Stimulated activated naive B cell treated with anti-CD40 and anti-IgM and Interleukin-4, amounts not matched to agents 10 μg/mL and 1 μg/mL and 100 μg/mL, for 72 hours (primary cell): Measurements from ENCODE around the gene RAPSN.
"Not testable (repeated sequence)": the region's sequence is repeated elsewhere in the genome, so short reads cannot be mapped to it uniquely, and the experiment has no call there.

Experiments used
- ATAC-seq, 2 donors: fragments of 150-1000 bp; cut with Tn5 transposase; replicated peaks; 2 replicates each; pipeline ENCODE4 v1.10.0; 2021; ENCODE audit warnings: moderate library complexity in 1 of 2
- DNase-seq: peaks from one replicate; pipeline ENCODE4 v3.0.0; 2021
- H3K27ac Mint-ChIP-seq: one replicate; pipeline ENCODE4 v1.8.0; 2022; ENCODE audit warnings: mild to moderate bottlenecking, mixed read lengths
- H3K27me3 Mint-ChIP-seq, 2 donors: one replicate each; pipeline ENCODE4 v1.8.0; 2022; ENCODE audit warnings: mixed read lengths in 2 of 2
- H3K36me3 Mint-ChIP-seq, 2 donors: one replicate each; pipeline ENCODE4 v1.8.0; 2022; ENCODE audit warnings: mixed read lengths in 2 of 2, mild to moderate bottlenecking in 1 of 2
- H3K4me1 Mint-ChIP-seq, 2 donors: one replicate each; pipeline ENCODE4 v1.8.0; 2022; ENCODE audit warnings: mixed read lengths in 2 of 2, mild to moderate bottlenecking in 1 of 2
- H3K4me3 Mint-ChIP-seq, 2 donors: one replicate each; pipeline ENCODE4 v1.8.0; 2022; ENCODE audit warnings: mild to moderate bottlenecking in 2 of 2, mixed read lengths in 2 of 2, moderate library complexity in 1 of 2
- H3K9me3 Mint-ChIP-seq, 2 donors: one replicate each; pipeline ENCODE4 v1.8.0; 2022; ENCODE audit warnings: mixed read lengths in 2 of 2, mild to moderate bottlenecking in 1 of 2

The RAPSN gene

GRCh38 chr11:47477323-47477722, 28.4 kb upstream of the RAPSN start:
- peaks cover 31 to 58% of the 10 kb centered on the region in 2 donors for H3K36me3 Mint-ChIP-seq

GRCh38 chr11:47470671-47471070, 21.7 kb upstream of the RAPSN start:
- H3K27me3 Mint-ChIP-seq: no peaks in the 10 kb centered on the region
- peaks cover 8 to 19% of the 10 kb centered on the region in 2 donors for H3K4me1 Mint-ChIP-seq
- H3K4me3 Mint-ChIP-seq: peak overlapping the region in 1 of 2 donors; percentile 31
- DNase-seq (no peak), ATAC-seq (no peak)
- H3K36me3 Mint-ChIP-seq: peaks cover 41 to 60% of the 10 kb centered on the region in 2 donors
- peak overlapping the region; percentile 85 for H3K27ac Mint-ChIP-seq
- H3K9me3 Mint-ChIP-seq: no peaks in the 10 kb centered on the region

More at GRCh38 chr11:47477323-47477722, 28.4 kb upstream of the RAPSN start:
- DNase-seq: no peak
- Mint-ChIP-seq H3K27ac (peak overlapping the region; percentile 72), H3K4me3 (no peak overlapping the region), H3K4me1 (peaks cover 9 to 11% of the 10 kb centered on the region in 2 donors), H3K9me3 (no peaks in the 10 kb centered on the region), H3K27me3 (no peaks in the 10 kb centered on the region)
- ATAC-seq: peak; percentile 63 to 85

GRCh38 chr11:47469361-47470179, 20.6 kb upstream of the RAPSN start:
- H3K9me3 Mint-ChIP-seq: no peaks in the 10 kb centered on the region
- H3K4me1 Mint-ChIP-seq: peaks cover 11 to 26% of the 10 kb centered on the region in 2 donors
- H3K27ac Mint-ChIP-seq: peak overlapping the region; percentile 82
- DNase-seq: no peak
- peaks cover 43 to 58% of the 10 kb centered on the region in 2 donors for H3K36me3 Mint-ChIP-seq
- no peak overlapping the region for H3K4me3 Mint-ChIP-seq
- H3K27me3 Mint-ChIP-seq: no peaks in the 10 kb centered on the region
- no peak for ATAC-seq

GRCh38 chr11:47468598-47469214, 19.8 kb upstream of the RAPSN start:
- no peak for ATAC-seq
- no peaks in the 10 kb centered on the region for H3K9me3 Mint-ChIP-seq
- no peak for DNase-seq
- H3K36me3 Mint-ChIP-seq: peaks cover 45 to 56% of the 10 kb centered on the region in 2 donors
- peaks cover 8 to 26% of the 10 kb centered on the region in 2 donors for H3K4me1 Mint-ChIP-seq
- H3K4me3 Mint-ChIP-seq: no peak overlapping the region
- H3K27me3 Mint-ChIP-seq: no peaks in the 10 kb centered on the region
- peak overlapping the region; percentile 72 for H3K27ac Mint-ChIP-seq

- DNase-seq (no peak), ATAC-seq (no peak)
- Mint-ChIP-seq H3K36me3 (peaks cover 34 to 50% of the 10 kb centered on the region in 2 donors), H3K9me3 (no peaks in the 10 kb centered on the region), H3K4me1 (peaks cover 8 to 26% of the 10 kb centered on the region in 2 donors), H3K27ac (peak overlapping the region; percentile 67), H3K27me3 (no peaks in the 10 kb centered on the region), H3K4me3 (no peak overlapping the region)
Observed at GRCh38 chr11:47467357-47467756, 18.4 kb upstream of the RAPSN start.

- ATAC-seq (no peak), DNase-seq (no peak)
- H3K27ac Mint-ChIP-seq: peak overlapping the region; percentile 67
- peaks cover 37 to 54% of the 10 kb centered on the region in 2 donors for H3K36me3 Mint-ChIP-seq
- H3K4me3 Mint-ChIP-seq: no peak overlapping the region
- no peaks in the 10 kb centered on the region for H3K9me3 Mint-ChIP-seq
- peaks cover 8 to 30% of the 10 kb centered on the region in 2 donors for H3K4me1 Mint-ChIP-seq
- H3K27me3 Mint-ChIP-seq: no peaks in the 10 kb centered on the region
Observed at GRCh38 chr11:47466701-47467250, 17.8 kb upstream of the RAPSN start.

- DNase-seq (no peak), ATAC-seq (no peak)
- Mint-ChIP-seq H3K4me3 (no peak overlapping the region), H3K27ac (no peak overlapping the region), H3K9me3 (no peaks in the 10 kb centered on the region), H3K27me3 (no peaks in the 10 kb centered on the region), H3K36me3 (peaks cover 42 to 51% of the 10 kb centered on the region in 2 donors), H3K4me1 (peaks cover 8 to 33% of the 10 kb centered on the region in 2 donors)
Observed at GRCh38 chr11:47466201-47466600, 17.3 kb upstream of the RAPSN start.

GRCh38 chr11:47464483-47464882, 15.5 kb upstream of the RAPSN start:
- H3K4me1 Mint-ChIP-seq: peaks cover 10 to 39% of the 10 kb centered on the region in 2 donors
- DNase-seq (no peak), ATAC-seq (peak in 1 of 2 donors; percentile 34)
- no peaks in the 10 kb centered on the region for H3K27me3 Mint-ChIP-seq
- H3K9me3 Mint-ChIP-seq: no peaks in the 10 kb centered on the region
- peaks cover 38 to 49% of the 10 kb centered on the region in 2 donors for H3K36me3 Mint-ChIP-seq
- no peak overlapping the region for H3K27ac Mint-ChIP-seq
- no peak overlapping the region for H3K4me3 Mint-ChIP-seq

- DNase-seq (no peak), ATAC-seq (no peak)
- H3K4me1 Mint-ChIP-seq: peaks cover 7 to 23% of the 10 kb centered on the region in 2 donors
- peaks cover 20 to 25% of the 10 kb centered on the region in 2 donors for H3K36me3 Mint-ChIP-seq
- H3K27me3 Mint-ChIP-seq: no peaks in the 10 kb centered on the region
- H3K27ac Mint-ChIP-seq: peak overlapping the region; percentile 83
- H3K9me3 Mint-ChIP-seq: no peaks in the 10 kb centered on the region
- no peak overlapping the region for H3K4me3 Mint-ChIP-seq
Observed at GRCh38 chr11:47461876-47462275, 12.9 kb upstream of the RAPSN start.

- Mint-ChIP-seq H3K27ac (peak overlapping the region; percentile 57), H3K4me3 (no peak overlapping the region), H3K36me3 (peaks cover 20 to 23% of the 10 kb centered on the region in 2 donors)
Observed at GRCh38 chr11:47460571-47461235, 11.8 kb upstream of the RAPSN start.

GRCh38 chr11:47454258-47454671, 5.3 kb upstream of the RAPSN start:
- H3K9me3 Mint-ChIP-seq, H3K27me3 Mint-ChIP-seq, H3K4me3 Mint-ChIP-seq, H3K36me3 Mint-ChIP-seq: not testable (repeated sequence)
- H3K4me1 Mint-ChIP-seq: peaks cover 11% of the 10 kb centered on the region in 2 donors
- peak overlapping the region; percentile 71 for H3K27ac Mint-ChIP-seq
- ATAC-seq (peak; percentile 98), DNase-seq (peak; percentile 65)

More at GRCh38 chr11:47460571-47461235, 11.8 kb upstream of the RAPSN start:
- no peaks in the 10 kb centered on the region for H3K9me3 Mint-ChIP-seq
- ATAC-seq (no peak), DNase-seq (no peak)
- H3K4me1 Mint-ChIP-seq: peaks cover 9 to 23% of the 10 kb centered on the region in 2 donors
- H3K27me3 Mint-ChIP-seq: no peaks in the 10 kb centered on the region

- no peak for ATAC-seq
- H3K27ac Mint-ChIP-seq: no peak overlapping the region
- no peak for DNase-seq
- H3K36me3 Mint-ChIP-seq: peaks cover 5 to 6% of the 10 kb centered on the region in 2 donors
- H3K4me1 Mint-ChIP-seq: peaks cover 11% of the 10 kb centered on the region in 2 donors
- no peak overlapping the region for H3K4me3 Mint-ChIP-seq
- H3K9me3 Mint-ChIP-seq: peaks cover 0 to 2% of the 10 kb centered on the region in 2 donors
- H3K27me3 Mint-ChIP-seq: no peaks in the 10 kb centered on the region
Observed at GRCh38 chr11:47453365-47453764, 4.4 kb upstream of the RAPSN start.

- H3K27me3 Mint-ChIP-seq: no peaks in the 10 kb centered on the region
Observed at GRCh38 chr11:47451990-47452389, 3.1 kb upstream of the RAPSN start.

GRCh38 chr11:47451436-47451835, 2.5 kb upstream of the RAPSN start:
- DNase-seq: no peak
- Mint-ChIP-seq H3K4me1 (peaks cover 11% of the 10 kb centered on the region in 2 donors), H3K4me3 (no peak overlapping the region), H3K27ac (no peak overlapping the region), H3K27me3 (no peaks in the 10 kb centered on the region), H3K9me3 (peaks cover 0 to 2% of the 10 kb centered on the region in 2 donors), H3K36me3 (peaks cover 7 to 15% of the 10 kb centered on the region in 2 donors)
- no peak for ATAC-seq

More at GRCh38 chr11:47451990-47452389, 3.1 kb upstream of the RAPSN start:
- ATAC-seq (no peak), DNase-seq (no peak)
- H3K36me3 Mint-ChIP-seq: peaks cover 7 to 13% of the 10 kb centered on the region in 2 donors
- H3K27ac Mint-ChIP-seq: no peak overlapping the region
- H3K4me1 Mint-ChIP-seq: peaks cover 11% of the 10 kb centered on the region in 2 donors
- no peak overlapping the region for H3K4me3 Mint-ChIP-seq
- H3K9me3 Mint-ChIP-seq: peaks cover 0 to 2% of the 10 kb centered on the region in 2 donors
